ENCODE data around the gene TSPYL2.
A peak's percentile ranks its signal among the peaks of the same experiment; 100 is the strongest.

The TSPYL2 gene

DNA sequence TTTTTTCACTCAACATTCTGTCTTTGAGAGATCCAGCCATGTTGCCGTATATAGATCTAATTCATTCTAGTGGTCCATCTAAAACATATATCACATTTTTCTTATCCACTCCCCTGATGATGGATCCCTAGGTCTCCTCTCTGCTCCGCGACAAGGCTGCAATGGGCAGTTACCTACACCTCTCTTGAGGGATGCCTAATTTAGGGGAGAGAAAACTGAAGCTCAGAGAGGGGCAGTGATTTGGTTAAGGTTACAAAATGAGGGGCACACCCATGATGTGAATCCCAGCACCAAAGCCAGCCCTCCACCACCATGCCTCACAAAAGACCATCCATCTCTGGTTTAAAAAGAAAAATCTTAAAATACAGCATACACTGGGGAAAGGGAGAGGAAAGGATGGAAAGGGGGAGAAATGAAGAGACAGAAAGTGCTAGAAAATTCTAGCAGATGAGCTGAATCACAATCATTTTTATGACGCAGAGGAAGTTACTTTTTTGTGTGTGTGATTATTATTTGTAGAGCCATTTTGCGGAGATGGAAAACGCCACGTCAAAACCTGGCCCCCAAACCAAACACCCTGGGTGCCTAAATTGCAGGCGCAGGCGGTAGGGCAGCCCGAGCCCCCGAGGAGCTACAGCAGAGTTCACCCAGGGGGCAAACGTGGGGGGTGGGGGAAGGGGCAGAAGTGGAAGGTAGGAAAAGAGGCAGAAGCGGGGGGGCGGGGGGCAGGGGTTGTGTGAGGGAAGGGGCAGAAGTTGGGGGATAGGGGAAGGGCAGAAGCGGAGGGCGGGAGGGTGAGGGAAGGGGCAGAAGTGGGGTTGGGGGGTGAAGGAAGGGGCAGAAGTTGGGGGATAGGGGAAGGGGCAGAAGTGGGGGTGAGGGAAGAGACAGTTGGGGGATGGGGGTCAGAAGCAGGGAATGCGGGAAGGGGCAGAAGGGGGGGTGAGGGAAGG is 1.3 kb upstream of the TSPYL2 start:
- DNase-seq: peak; percentile 53

DNA sequence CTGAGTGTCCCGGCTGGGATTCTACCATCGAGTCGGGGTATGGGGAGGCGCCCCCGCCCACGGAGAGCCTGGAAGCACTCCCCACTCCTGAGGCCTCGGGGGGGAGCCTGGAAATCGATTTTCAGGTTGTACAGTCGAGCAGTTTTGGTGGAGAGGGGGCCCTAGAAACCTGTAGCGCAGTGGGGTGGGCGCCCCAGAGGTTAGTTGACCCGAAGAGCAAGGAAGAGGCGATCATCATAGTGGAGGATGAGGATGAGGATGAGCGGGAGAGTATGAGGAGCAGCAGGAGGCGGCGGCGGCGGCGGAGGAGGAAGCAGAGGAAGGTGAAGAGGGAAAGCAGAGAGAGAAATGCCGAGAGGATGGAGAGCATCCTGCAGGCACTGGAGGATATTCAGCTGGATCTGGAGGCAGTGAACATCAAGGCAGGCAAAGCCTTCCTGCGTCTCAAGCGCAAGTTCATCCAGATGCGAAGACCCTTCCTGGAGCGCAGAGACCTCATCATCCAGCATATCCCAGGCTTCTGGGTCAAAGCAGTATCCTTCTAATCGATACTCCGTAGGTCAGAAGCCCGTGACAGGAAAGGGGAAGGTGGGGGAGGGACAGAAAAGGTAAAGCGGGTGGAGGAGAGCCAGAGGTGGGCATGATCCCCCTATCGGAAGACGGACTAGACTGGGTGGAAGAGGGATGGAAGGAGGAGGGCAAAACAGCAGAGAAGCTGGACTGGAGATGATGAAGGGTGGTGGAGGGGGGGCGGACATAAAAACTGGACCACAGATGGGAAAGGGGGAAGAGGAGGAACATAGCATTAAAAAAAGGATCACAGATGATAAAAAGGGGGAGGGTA is 828 bp downstream of the TSPYL2 start:
- no peak for DNase-seq

DNA sequence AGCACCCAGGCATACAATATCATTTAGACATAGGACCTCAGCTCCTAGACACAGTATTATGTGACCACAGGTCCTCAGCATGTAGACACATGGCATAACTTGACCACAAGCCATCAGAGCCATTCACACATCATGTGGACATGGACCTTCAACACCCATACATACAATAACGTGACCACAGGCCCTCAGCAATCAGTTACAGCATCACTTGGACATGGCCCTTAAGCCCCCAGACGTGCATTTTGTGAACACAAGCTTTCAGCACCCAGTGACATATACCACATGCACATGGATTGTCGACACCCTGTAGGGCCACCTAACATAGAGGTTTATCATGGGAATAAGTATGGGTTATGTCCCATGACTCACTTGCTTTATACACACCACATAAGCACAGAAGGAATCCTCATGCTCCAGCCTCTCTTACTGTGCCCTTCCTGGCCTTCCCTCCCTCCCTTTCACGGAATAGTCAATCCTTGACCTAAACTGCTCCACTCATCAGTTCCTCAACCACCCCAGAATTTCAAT is 1.9 kb downstream of the TSPYL2 start:
- DNase-seq: no peak

DNA sequence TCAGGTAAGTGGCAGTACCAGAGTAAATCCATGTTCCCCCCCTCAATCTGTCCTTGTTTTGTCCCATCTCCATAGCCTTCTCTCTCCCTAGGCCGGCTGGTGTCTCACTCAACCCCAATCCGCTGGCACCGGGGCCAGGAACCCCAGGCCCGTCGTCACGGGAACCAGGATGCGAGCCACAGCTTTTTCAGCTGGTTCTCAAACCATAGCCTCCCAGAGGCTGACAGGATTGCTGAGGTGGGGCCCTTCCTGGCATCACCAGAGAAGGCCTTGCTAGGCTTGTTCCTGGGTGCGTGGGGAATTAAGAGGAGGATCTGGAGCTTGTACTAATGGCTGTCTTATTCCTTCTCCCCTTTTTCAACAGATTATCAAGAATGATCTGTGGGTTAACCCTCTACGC is 2.7 kb downstream of the TSPYL2 start:
- DNase-seq: no peak

DNA sequence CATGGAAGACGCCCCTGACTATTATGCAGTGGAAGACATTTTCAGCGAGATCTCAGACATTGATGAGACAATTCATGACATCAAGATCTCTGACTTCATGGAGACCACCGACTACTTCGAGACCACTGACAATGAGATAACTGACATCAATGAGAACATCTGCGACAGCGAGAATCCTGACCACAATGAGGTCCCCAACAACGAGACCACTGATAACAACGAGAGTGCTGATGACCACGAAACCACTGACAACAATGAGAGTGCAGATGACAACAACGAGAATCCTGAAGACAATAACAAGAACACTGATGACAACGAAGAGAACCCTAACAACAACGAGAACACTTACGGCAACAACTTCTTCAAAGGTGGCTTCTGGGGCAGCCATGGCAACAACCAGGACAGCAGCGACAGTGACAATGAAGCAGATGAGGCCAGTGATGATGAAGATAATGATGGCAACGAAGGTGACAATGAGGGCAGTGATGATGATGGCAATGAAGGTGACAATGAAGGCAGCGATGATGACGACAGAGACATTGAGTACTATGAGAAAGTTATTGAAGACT is 3.6 kb downstream of the TSPYL2 start:
- no peak for DNase-seq

DNA sequence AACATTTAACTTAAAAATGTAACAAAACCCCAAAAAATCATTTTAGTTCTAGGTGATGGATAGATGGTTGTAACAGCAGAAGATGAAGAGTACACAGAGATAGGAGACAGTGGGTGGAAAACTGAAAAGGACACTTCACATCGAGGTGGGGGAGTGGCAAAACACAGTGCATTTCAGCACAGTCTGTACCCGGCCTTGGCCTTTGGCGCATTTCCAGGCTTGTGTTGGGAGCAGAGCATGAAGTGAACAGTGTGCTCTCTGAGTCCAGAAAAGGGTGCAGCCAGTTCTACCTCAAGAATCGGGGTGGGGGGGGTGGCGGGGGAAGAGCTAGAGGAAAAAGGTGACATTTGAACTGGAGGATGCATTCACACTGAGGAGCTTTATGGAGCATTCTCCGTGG is 4.3 kb downstream of the TSPYL2 start:
- no peak for DNase-seq

DNA sequence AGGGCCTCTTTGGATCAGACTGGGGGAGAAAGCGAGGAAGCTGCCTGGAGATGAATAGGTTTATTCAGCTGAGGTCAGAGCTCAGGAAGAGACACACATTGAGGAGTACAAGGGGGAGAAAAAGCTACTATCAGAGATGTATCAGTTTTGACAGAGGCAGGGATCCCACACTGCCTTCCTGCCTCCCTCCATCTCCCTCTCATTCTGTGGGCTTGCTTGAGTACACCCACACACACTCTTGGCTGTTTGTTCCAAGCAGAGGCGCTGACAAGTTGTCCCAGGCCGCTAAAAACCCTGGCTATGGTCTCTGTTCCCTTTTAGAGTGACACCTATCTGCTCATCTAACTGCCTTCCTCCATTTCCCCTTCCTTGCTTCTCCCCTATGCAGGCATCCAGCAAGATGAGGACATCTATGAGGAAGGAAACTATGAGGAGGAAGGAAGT is 5.2 kb downstream of the TSPYL2 start:
- DNase-seq: no peak

DNA sequence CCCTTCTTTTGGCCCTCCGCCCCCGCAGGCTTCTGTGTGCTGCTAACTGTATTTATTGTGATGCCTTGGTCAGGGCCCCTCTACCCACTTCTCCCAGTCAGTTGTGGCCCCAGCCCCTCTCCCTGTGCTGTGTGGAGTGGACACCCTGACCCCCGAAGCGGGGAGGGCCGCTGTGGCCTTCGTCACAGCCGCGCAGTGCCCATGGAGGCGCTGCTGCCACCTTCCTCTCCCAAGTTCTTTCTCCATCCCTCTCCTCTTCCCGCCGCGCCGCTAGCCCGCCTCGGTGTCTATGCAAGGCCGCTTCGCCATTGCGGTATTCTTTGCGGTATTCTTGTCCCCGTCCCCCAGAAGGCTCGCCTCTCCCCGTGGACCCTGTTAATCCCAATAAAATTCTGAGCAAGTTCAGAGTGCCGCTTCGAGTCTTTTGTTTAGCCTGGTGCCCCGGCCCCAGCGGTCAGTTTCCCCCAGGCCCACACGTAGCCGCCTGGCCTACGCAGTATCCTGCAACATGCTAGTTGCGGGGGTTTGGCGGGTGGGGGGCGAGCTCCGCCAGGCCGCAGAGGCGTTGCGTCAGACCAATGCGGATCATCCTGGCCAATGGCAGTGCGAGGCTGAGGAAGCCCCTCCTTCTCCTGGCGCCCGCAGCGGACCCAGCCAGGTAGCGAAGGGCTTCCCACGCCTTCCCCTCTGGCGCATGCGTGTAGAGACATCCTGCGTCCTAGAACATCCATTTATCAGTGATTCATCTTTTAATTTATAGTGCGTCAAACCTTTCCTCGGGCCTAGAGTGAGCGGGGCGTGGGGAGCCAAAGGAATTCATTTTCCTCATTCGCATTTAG is 6.2 kb downstream of the TSPYL2 start:
- peak; percentile 91 for DNase-seq

DNA sequence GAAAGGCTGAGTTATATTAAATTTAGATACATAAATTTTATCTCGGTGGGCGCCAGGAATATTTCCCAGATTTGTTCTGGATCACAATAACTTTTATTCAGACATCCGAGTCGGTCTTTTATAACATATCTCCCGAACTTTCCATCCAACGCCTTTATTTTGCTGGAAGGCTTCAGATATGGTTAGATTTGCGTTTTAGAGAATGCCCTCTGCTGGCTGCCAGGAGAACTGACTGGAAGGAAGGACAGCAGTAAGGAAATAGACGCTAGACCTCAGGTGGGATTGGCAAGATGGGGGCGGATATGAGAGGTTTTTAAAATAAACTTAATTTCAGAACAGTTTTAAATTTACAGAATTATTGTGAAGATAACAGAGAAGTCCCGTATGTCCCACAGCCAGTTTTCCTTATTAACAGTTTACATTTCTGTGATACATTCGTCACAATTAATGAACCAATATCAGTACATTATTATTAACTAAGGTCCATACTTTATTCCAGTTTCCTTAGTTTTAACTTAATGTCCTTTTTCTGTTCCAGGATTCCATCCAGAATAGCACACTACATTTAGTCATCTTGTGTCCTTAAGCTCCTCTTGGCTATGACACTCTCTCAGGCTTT is 7.2 kb downstream of the TSPYL2 start:
- DNase-seq: peak; percentile 69

DNA sequence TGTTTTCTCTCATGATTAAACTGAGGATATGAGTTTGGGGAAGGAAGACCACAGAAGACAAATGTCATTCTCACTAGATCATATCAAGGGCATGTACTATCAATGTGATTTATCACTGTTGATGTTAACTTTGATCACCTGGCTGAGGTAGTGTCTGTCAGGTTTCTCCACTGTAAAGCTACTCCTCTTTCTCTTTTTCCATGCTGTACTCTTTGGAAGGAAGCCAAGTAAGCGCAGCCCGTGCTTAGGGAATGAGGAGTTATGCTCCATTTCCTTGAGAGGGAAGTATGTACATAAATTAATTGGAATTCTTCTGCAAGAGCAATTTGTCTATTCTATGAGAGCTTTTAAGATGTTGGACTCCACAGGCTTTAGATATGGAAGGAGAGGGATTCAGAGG is 7.8 kb downstream of the TSPYL2 start:
- DNase-seq: no peak

DNA sequence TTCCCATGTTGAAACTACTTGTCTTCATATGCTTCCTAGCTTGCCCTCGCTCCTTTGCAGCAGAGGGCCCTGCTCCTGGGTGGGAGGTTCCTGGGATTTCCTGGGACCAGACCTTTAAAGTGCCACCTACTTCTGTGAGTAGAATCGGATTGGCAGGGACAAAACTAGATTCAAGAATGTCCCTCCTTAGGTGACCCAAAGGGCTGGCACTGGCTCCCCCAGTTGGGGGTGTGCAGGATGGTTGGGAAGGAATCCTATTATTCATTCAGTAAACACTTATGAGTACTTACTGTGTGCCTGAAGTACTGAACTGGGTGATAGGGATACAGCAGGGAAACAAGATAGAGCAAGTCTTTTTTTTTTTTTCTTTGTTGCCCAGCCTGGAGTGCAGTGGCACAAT is 9.2 kb downstream of the TSPYL2 start:
- no peak for DNase-seq

DNA sequence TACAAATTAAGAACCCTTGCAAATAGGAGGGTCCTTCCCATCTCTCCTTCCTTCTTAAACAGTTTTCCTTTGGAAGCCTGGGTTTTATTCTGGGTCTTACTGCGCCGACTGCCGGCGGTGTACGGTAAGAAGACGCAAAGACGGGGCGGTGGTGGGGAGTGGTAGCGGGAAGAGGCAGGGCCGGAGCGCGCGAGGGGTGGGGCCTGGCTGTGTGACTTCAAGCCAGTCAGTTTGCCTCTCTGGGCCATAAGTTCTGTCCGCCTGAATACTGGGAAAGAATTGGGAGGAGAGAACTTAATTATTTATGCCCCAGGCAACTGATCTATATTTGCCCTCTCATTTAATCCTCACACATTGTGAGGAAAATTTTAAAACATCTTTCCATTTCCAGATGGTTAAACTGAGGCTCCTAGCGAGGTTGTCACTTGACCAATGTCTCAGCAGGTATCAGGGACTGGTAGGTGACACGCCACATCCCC is 11.0 kb downstream of the TSPYL2 start:
- DNase-seq: peak; percentile 76

DNA sequence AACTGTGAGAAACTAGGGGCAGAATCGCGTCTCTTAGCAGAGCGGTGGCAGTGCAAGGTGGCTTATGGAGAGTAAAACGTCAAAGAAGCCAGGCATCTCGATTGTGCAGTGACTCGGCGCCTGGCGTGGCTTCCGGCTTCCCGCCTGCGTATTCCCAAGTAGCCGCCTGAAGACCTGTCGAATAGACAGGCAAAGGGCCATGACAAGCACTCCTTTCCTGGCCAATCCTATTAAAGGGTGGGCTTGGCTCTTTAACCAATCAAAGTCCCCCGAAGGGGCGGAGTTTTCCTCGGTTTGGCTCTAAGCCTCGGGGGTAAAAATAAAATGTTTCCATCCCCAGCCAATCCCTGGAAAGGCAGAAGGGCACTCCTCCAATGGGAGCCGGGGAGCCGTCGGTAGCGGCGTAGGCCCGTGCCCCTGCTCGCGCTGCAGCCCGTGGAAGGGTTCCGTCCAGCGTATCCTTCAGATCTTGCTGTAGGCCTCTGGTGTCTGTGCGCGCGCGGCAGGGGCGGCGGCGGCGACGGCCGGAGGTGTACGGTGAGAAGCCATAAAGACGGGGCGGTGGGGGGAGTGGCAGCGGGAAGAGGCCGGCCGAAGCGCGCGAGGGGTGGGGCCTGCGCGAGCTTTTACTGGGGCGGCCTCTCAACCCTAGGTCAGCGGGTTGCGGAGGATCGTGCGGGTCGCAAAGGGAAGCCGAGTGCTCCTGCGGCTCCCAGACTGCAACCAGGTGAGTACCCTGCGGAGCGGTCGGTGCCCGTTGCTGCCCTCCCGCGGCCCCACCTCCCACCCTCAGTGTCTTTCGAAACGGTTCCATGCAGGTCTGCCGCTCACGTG is 11.8 kb downstream of the TSPYL2 start, which contains the start of gene KANTR:
KANTR (plus strand) TSS at position 395 of the 834 bp plus-strand sequence. CDS start 30,131 bp downstream, outside the sequence.
- DNase-seq: peak; percentile 87

DNA sequence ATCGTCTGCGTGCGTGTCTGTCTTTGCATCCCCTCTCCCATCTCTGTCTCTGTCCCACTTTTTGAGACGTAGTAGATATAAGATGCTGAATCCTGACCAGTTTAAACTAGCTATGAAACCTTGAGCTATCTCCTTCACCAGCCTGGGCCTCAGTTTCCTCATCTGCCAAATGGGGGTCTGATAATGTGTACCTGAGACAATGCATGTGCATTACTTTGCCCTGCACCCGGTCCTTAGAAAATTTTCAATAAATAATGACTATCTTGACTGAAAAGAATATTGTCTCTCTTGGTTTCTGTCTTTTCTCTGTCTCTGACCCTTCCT is 12.4 kb downstream of the TSPYL2 start:
- DNase-seq: no peak

DNA sequence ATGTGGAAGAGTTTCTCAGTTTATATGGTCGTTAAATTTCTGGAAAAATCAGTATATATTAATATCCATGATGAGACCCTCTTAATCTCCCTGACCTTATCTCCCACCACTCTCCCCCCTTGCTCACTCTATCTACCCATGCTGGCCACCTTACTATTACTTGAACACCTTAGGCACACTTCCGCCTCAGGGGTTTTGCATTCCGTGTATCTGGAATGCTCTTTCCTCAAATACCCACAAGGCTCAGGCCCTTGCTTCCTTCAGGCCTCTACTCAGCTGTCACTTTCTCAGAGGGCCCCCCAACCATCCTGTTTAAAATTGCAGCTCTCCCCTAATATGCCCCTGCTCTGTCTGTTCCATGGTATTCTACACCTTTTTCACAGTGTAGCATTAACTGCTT is 13.6 kb downstream of the TSPYL2 start:
- DNase-seq: no peak

DNA sequence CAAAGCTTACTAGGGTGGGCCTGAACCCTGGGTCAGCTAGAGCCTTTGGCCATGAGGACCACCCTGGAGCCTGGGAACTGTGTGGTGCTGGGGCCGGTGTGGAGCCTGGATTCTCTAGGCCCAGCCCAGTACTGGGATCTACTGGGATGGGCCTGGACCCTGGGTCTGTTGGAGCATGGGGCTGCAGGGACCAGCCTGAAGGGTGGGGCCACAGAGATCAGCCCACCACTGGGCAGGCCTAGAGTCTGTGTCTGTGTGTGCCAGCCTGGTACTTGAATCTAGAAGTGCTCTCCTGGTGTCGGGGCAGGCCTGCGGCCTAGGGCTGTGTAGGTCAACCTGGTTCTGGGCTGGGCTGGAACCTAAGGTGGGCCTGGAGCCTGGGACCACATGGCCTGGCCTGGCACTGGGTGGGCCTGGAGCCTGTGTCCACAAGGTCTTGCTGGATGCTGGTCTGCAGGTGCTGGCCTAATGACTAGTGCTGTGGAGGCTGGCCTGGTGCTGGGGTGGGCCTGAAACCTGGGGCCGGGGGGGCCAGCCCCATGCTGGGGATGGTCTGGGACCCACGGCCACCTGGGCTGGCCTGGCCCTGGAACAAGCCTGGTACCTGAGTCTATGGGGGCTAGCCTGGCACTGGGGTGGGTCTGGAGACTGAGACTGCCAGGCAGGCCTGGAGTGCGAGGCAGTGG is 32.8 kb downstream of the TSPYL2 start:
- DNase-seq: no peak

DNA sequence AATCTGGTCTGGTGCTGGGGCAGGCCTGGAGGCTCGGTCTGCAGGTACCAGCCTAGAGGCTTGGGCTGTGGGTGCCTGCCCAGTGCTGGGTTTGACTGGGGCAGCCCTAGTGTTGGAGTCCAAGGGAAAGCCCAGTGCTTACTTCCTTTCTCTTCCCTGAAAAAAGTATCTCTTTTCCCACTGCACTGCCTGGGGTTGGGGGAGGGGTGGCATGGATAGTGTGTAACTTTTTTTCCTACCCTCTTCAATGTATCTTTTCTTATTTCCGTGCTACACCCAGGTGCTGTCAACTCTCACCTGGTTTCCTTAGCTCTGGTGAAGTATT is 33.3 kb downstream of the TSPYL2 start:
- DNase-seq: no peak

DNA sequence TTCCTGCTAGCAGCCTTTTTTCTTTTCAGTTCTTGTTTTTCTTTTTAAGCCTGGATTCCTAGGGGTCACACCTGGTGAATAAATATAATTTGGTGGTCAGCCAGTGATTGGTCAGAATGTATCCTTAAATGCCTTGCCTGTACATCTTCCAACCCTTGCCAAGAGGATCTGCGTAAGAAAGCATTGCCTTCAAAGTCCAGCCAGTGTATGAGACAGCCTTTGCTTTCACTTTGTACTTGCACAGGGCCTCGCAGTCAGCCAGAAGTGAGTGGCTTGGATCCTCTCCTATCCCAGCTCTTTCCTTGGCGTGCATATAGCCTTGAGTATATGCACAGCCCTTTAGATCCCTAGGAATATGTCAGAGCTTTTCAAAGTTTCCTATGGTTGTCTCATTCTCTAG is 33.9 kb downstream of the TSPYL2 start:
- DNase-seq: no peak

DNA sequence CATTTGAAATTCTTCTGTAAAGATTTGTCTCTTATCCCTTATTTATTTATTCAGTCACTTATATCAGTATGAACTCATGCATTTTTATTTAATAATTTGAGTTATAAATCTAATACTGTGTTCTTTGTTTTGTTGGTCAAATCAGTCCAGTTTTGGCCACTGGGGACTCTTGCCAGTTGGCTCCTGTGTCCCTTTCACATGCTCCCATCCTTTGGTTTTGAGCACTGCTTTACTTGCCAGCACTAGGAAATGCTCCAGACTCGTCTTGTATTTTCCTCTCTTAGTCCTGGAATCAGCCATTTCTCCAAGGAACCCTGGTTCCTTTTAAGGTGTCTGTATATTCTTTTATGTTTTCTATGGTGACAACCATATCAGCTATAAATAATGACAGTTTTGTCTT is 39.8 kb downstream of the TSPYL2 start:
- DNase-seq: no peak

DNA sequence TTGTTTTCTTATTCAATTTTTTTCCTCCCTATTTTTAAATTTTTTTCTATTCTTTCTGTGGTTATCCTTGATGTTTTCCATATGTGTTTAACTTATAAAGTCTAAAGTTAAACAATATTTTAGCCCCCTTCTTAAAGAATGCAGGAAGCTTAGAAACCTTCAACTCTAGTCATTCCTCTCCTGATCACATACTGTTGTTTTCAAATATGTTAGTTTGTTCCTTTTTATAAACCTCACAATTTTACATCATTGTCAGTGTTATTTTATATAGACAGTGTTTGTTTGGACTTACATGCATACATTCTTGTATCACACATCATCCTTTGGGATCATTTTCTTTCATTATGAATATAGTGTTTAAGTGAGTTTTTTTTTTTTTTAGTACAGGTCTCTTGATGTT is 43.3 kb downstream of the TSPYL2 start:
- no peak for DNase-seq
